ENCODE results near the gene MEGF11.

DNA sequence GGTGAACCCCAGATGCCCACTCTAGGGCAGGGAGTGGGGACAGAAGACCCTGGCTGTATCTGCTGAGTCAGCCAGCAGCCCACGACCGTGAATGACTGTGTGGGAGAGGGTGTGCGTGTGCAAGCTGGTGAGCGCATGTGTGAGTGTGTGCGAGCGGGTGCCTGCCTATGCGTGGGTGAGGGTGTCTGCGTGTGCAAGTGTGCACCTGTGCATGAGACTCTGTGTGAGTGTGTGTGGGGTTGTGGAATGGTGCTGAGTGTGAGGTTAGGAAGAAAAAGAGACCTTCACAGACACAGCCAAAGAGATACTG, 235.1 kb downstream of the MEGF11 start:
- TF ChIP-seq, protein P1, sequence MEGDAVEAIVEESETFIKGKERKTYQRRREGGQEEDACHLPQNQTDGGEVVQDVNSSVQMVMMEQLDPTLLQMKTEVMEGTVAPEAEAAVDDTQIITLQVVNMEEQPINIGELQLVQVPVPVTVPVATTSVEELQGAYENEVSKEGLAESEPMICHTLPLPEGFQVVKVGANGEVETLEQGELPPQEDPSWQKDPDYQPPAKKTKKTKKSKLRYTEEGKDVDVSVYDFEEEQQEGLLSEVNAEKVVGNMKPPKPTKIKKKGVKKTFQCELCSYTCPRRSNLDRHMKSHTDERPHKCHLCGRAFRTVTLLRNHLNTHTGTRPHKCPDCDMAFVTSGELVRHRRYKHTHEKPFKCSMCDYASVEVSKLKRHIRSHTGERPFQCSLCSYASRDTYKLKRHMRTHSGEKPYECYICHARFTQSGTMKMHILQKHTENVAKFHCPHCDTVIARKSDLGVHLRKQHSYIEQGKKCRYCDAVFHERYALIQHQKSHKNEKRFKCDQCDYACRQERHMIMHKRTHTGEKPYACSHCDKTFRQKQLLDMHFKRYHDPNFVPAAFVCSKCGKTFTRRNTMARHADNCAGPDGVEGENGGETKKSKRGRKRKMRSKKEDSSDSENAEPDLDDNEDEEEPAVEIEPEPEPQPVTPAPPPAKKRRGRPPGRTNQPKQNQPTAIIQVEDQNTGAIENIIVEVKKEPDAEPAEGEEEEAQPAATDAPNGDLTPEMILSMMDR (IDR thresholded peaks at IDR 0.05), result no peak
- no peak for TF ChIP-seq POLR2A (IDR thresholded peaks at IDR 0.05; ENCODE audit: low read depth)
- no peak for TF ChIP-seq POLR2AphosphoS5 (IDR thresholded peaks at IDR 0.05)
- TF ChIP-seq EP300 (IDR thresholded peaks at IDR 0.05), result no peak
